Cardiac muscle cell (in vitro differentiated cells and primary cell): Measurements from ENCODE around the gene PJA2. TPM values are rescaled to one million over a fixed set of nuclear protein-coding genes. Genes with fewer than 3 reads are reported as not detected.
"Not testable (repeated sequence)": the region's sequence is repeated elsewhere in the genome, so short reads cannot be mapped to it uniquely, and the experiment has no call there.

ENCODE experiments used
- DNase-seq, 2 donors: peaks; one replicate each; pipeline versions ENCODE4 v3.0.0 to v3.0.0-alpha.2; 2010 to 2017; ENCODE audit warnings: low read depth in 1 of 2, low spot score in 1 of 2
- H3K27ac ChIP-seq: fragments of 200-600 bp; sonication (generic); 2 replicates; pipeline ENCODE4 v1.5.1; 2016
- H3K27me3 ChIP-seq: fragments of 200-600 bp; sonication (generic); 2 replicates; pipeline ENCODE4 v1.6.0; 2016; ENCODE audit warnings: control low read depth
- H3K36me3 ChIP-seq: fragments of 200-600 bp; sonication (generic); 2 replicates; pipeline ENCODE4 v1.5.1; 2016; ENCODE audit warnings: control low read depth
- H3K4me1 ChIP-seq: fragments of 200-600 bp; sonication (generic); 2 replicates; pipeline ENCODE4 v1.8.1; 2017; ENCODE audit warnings: low read depth, mild to moderate bottlenecking, mixed run types
- H3K4me3 ChIP-seq: fragments of 200-600 bp; sonication (generic); 2 replicates; pipeline ENCODE4 v1.5.1; 2016; ENCODE audit warnings: mild to moderate bottlenecking
- H3K9me3 ChIP-seq: fragments of 200-600 bp; sonication (generic); 2 replicates; pipeline ENCODE4 v1.5.1; 2017; ENCODE audit warnings: low read depth, mild to moderate bottlenecking, control low read depth
- CTCF ChIP-seq: IDR thresholded peaks from 2 replicates; pipeline ENCODE4 v1.5.1; 2012; ENCODE audit warnings: low read depth, mild to moderate bottlenecking, low read length
- polyA plus RNA-seq: library from polyadenylated mRNA; unstranded; fragments of >200 nt; fragmentation: Nextera tagmentation; extraction: Ambion mirVana; gene quantifications from 2 replicates; pipeline ENCODE4 v1.2.1, GENCODE V29; 2016
- total RNA-seq: library from RNA; depleted of rRNA; stranded (reverse); fragments of >200 nt; gene quantifications from 2 replicates; pipeline ENCODE4 v1.2.3, GENCODE V29; 2016

The PJA2 gene
- total and polyA plus RNA-seq, 2 experiments from 2014 or later = 71.8 to 73.6 TPM

DNA sequence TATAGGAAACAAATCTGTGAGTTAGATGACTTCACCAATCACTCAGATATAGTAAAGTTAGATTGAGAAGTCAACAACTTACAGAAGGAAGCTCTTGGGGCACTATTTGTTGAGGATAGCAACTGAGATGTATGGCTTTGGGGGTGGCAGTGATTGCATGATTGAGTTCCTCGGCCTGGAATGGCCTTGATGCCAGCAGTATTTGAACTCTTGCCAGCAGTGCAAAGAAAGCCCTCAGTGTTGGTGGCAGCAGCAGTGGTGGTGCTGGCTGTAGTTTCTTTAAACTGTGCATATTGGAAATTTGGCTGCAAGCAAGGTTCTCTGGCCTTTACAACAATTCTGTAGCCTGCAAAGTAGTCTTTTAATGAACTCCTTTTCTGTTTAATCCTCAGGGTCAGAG lies 41.4 kb upstream of the PJA2 start:
- H3K36me3 ChIP-seq = no peaks in the 10 kb centered on the region
- H3K27me3 ChIP-seq = no peaks in the 10 kb centered on the region
- no peaks in the 10 kb centered on the region for H3K9me3 ChIP-seq
- H3K4me3 ChIP-seq = no peak overlapping the region
- no peak for TF ChIP-seq CTCF
- no peak overlapping the region for H3K27ac ChIP-seq
- peaks cover 11% of the 10 kb centered on the region for H3K4me1 ChIP-seq
- DNase-seq = no peak

GRCh38 chr5:109450129-109450877 lies 40.5 kb upstream of the PJA2 start:
- Histone ChIP-seq H3K4me3 (no peak overlapping the region), H3K27ac (no peak overlapping the region), H3K27me3 (no peaks in the 10 kb centered on the region), H3K9me3 (no peaks in the 10 kb centered on the region), H3K4me1 (peaks cover 6% of the 10 kb centered on the region), H3K36me3 (no peaks in the 10 kb centered on the region)
- DNase-seq = no peak
- TF ChIP-seq CTCF = no peak

DNA sequence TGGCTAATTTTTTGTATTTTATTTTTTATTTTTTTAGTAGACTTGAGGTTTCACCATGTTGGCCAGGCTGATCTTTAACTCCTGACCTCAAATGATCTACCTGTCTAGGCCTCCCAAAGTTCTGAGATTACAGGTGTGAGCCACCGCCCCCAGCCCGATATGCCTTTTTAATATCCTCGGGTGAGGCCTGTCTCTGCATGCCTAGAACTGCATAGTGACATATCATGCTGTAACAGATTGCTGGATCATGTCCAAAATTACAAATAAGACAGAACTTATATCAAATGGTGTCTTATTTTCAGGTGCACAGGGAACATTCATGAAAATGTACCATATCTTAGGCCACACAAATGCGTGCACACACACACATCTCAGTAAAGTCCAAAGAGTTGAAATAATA lies 39.1 kb upstream of the PJA2 start:
- DNase-seq = no peak
- Histone ChIP-seq H3K4me1 (no peaks in the 10 kb centered on the region), H3K4me3 (no peak overlapping the region), H3K9me3 (no peaks in the 10 kb centered on the region), H3K27me3 (no peaks in the 10 kb centered on the region), H3K27ac (no peak overlapping the region), H3K36me3 (no peaks in the 10 kb centered on the region)
- TF ChIP-seq CTCF = no peak

GRCh38 chr5:109439590-109439989 lies 29.8 kb upstream of the PJA2 start:
- Histone ChIP-seq H3K9me3 (no peaks in the 10 kb centered on the region), H3K27ac (no peak overlapping the region), H3K4me3 (no peak overlapping the region), H3K4me1 (no peaks in the 10 kb centered on the region), H3K36me3 (no peaks in the 10 kb centered on the region), H3K27me3 (no peaks in the 10 kb centered on the region)
- TF ChIP-seq CTCF = no peak
- no peak for DNase-seq

GRCh38 chr5:109426075-109426474 lies 16.3 kb upstream of the PJA2 start:
- no peaks in the 10 kb centered on the region for H3K27me3 ChIP-seq
- H3K36me3 ChIP-seq = no peaks in the 10 kb centered on the region
- H3K4me3 ChIP-seq = no peak overlapping the region
- H3K27ac ChIP-seq = no peak overlapping the region
- DNase-seq = no peak
- no peak for TF ChIP-seq CTCF
- H3K4me1 ChIP-seq = no peaks in the 10 kb centered on the region
- no peaks in the 10 kb centered on the region for H3K9me3 ChIP-seq

DNA sequence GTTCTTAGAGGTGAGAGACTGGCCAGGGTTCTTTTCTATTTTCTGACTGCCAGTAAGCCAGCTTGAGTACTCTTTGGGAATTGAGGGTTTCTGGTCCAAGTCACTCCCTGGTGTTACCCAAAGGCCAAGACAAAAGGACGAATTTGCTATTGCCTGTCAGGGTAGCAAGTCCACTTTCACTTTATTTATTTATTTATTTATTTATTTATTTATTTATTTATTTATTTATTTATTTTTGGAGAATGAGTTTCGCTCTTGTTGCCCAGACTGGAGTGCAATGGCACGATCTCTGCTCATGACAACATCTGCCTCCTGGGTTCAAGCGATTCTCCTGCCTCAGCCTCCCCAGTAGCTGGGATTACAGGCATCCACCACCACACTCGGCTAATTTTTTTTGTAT lies 15.7 kb upstream of the PJA2 start:
- not testable (repeated sequence) for H3K4me3 ChIP-seq, H3K36me3 ChIP-seq, H3K4me1 ChIP-seq, H3K9me3 ChIP-seq, DNase-seq, H3K27me3 ChIP-seq, H3K27ac ChIP-seq
